Esophagus squamous epithelium (tissue), 4 donors: ENCODE measurements around the gene KCNK3.

Experiments
- POLR2A ChIP-seq, 4 donors: fragments of 450-650 bp; IDR thresholded peaks; one replicate each; pipeline ENCODE4 v1.6.1; 2017; ENCODE audit warnings: antibody characterized with exemption in 4 of 4, mild to moderate bottlenecking in 4 of 4, moderate library complexity in 3 of 4
- TF ChIP-seq, protein P1 (sequence below), 6 experiments: fragments of 450-650 bp in 4 of 6; fragments of 200-600 bp in 2 of 6; sonication (generic) in 2 of 6; IDR thresholded peaks; one replicate each; pipeline ENCODE4 v1.5.1; 2016 to 2019; ENCODE audit warnings: antibody characterized with exemption in 6 of 6, mild to moderate bottlenecking in 4 of 6, moderate library complexity in 4 of 6

DNA sequence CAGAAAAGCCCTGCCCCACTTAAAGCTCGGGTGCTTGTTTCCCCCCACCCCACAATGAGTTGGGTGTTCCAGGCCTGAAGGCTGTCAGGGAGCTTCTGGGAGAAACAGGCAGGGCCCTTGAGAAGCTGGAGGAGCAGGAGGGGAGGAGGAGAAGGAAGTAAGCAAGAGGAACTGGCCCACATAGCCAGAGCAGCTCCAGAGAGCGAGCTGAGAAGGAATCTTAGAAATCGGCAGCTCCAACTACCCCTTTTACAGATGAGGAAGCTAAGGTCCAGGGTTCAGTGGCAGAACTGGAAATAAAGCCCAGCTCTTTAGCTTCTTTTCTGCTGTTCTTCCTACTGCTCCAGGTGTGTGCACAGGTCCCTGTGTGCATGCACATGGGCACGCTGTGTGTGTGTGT, 12.7 kb upstream of the KCNK3 start:
- TF ChIP-seq, protein P1, sequence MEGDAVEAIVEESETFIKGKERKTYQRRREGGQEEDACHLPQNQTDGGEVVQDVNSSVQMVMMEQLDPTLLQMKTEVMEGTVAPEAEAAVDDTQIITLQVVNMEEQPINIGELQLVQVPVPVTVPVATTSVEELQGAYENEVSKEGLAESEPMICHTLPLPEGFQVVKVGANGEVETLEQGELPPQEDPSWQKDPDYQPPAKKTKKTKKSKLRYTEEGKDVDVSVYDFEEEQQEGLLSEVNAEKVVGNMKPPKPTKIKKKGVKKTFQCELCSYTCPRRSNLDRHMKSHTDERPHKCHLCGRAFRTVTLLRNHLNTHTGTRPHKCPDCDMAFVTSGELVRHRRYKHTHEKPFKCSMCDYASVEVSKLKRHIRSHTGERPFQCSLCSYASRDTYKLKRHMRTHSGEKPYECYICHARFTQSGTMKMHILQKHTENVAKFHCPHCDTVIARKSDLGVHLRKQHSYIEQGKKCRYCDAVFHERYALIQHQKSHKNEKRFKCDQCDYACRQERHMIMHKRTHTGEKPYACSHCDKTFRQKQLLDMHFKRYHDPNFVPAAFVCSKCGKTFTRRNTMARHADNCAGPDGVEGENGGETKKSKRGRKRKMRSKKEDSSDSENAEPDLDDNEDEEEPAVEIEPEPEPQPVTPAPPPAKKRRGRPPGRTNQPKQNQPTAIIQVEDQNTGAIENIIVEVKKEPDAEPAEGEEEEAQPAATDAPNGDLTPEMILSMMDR (IDR thresholded peaks at IDR 0.05), result no peak
- no peak for TF ChIP-seq POLR2A (IDR thresholded peaks at IDR 0.05)
